Measurements from ENCODE around the gene PRR33. TPM values are rescaled to one million over a fixed set of nuclear protein-coding genes. Genes with fewer than 3 reads are reported as not detected.

Gene PRR33
- total and polyA plus RNA-seq, 10 of the 15 experiments (the other 5 are each of a cell fraction or from before 2014, with no cell fraction given): 0.02 to 1.0 (median 0.38) TPM; not detected in 6

DNA sequence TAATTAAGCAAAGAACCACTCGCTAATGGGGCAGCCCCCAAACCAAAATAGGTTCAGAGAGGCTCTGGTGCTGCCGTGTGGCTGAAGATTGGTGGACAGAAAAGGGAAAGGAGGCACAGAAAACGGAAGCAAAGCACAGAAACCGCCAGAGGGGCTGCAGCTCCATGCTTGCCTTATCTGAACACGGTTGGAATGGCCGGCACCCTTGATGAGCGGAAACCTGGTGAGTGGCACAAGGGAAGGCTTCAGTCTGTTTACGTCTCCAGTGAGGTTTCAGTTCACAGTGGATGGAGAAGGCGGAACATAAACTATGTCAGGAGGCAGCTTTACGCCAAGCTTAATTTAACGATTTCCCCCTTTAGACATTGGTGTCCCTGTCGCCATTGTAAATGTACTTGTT lies 5.2 kb upstream of the PRR33 start:
- intact Hi-C loops (cut with micrococcal nuclease; ENCODE audit: unreplicated experiment): no loop called here
- RAD21 ChIA-PET (ENCODE audit: unreplicated experiment): interaction anchor here (1.1 to 1.8 kb wide), 2 partner anchors 15 to 59 kb away, joined by 3 to 4 read pairs; partner anchors contain the start of gene TNNI2
- in situ Hi-C loops (cut with MboI): no loop called here
- Histone ChIP-seq H3K9me3 (replicated peaks; ENCODE audit: control insufficient read depth, insufficient read depth, low read length) (no peaks in the 10 kb centered on the region), H3K9ac (ENCODE audit: control insufficient read depth, insufficient read depth, low read length) (no peak overlapping the region), H3K36me3 (ENCODE audit: control insufficient read depth in 2 of 2, insufficient read depth in 2 of 2, low read length in 1 of 2) (no peaks in the 10 kb centered on the region), H3K27me3 (replicated peaks in 1 of 2; ENCODE audit: control insufficient read depth in 2 of 2, insufficient read depth in 2 of 2, low read length in 1 of 2) (no peaks in the 10 kb centered on the region; a peak in 1 of 4 replicates), H2AFZ (ENCODE audit: control insufficient read depth, low read depth, low read length) (peak overlapping the region; percentile 48), H3K4me2 (ENCODE audit: control insufficient read depth, insufficient read depth) (peak overlapping the region; percentile 73), H3K27ac (ENCODE audit: control insufficient read depth, insufficient read depth) (no peak overlapping the region), H3K4me3 (no peak overlapping the region), H4K20me1 (ENCODE audit: control insufficient read depth, insufficient read depth) (no peaks in the 10 kb centered on the region), H3K79me2 (ENCODE audit: control insufficient read depth, insufficient read depth, low read length) (no peaks in the 10 kb centered on the region), H3K4me1 (ENCODE audit: control insufficient read depth, insufficient read depth, low read length) (no peaks in the 10 kb centered on the region)
- DNase-seq (ENCODE audit: low read depth, low spot score): no peak
- ATAC-seq: no peak
- CTCF ChIA-PET: interaction anchor here (0.7 to 0.8 kb wide), 2 partner anchors 9 to 15 kb away, joined by 3 to 4 read pairs; no protein-coding TSS in a partner anchor
- 6% methylated on average over 12 of the region's 12 CpGs for WGBS (ENCODE audit: insufficient coverage, insufficient replicate concordance, low lambda C conversion rate, missing lambda C conversion rate)
- SMC1A ChIA-PET (ENCODE audit: uncharacterized antibody, unreplicated experiment): interaction anchor here (0.8 to 1.1 kb wide), 2 partner anchors 11 to 15 kb away, joined by 3 to 4 read pairs; no protein-coding TSS in a partner anchor
- POLR2A ChIA-PET: interaction anchor here (0.6 kb wide), 1 partner anchor 41 kb away, joined by 3 read pairs; no protein-coding TSS in a partner anchor
- BruUV-seq (replicated peaks): no TSS peak
- peak; percentile 56 for FAIRE-seq
- TF ChIP-seq ASH2L (IDR thresholded peaks at IDR 0.05; ENCODE audit: borderline replicate concordance, low read depth) (no peak), ZNF622 (IDR thresholded peaks at IDR 0.05) (no peak), IKZF1 (conservative IDR thresholded peaks at IDR 0.05) (no peak), RUNX3 (IDR thresholded peaks at IDR 0.05; ENCODE audit: low read length) (peak; percentile 20; the same call in 1 of the 2 replicates), YY1 (IDR thresholded peaks at IDR 0.05; ENCODE audit: low read depth, low read length) (peak; percentile 33; the same call in 1 of the 2 replicates), WRNIP1 (IDR thresholded peaks at IDR 0.05; ENCODE audit: borderline replicate concordance, low read depth, low read length) (no peak), RAD21 (IDR thresholded peaks at IDR 0.05; ENCODE audit: insufficient read depth, low read depth, low read length) (peak; percentile 40), NFYB (IDR thresholded peaks at IDR 0.05; ENCODE audit: insufficient read depth, low read depth, low read length) (no peak), DPF2 (IDR thresholded peaks at IDR 0.05) (no peak), GATAD2B (conservative IDR thresholded peaks at IDR 0.05; ENCODE audit: low read depth) (no peak), MYC (IDR thresholded peaks at IDR 0.05; ENCODE audit: insufficient read depth, insufficient read length, insufficient replicate concordance, low read length, severe bottlenecking) (no peak), SRF (IDR thresholded peaks at IDR 0.05; ENCODE audit: low read depth in 2 of 2, low read length in 2 of 2) (peak in 1 of 2 experiments; percentile 78; a peak in 2 of 4 replicates), EGR1 (IDR thresholded peaks at IDR 0.05; ENCODE audit: borderline replicate concordance in 1 of 2, low read depth in 2 of 2, low read length in 2 of 2) (no peak), POLR2A (IDR thresholded peaks at IDR 0.05; ENCODE audit: low read depth, low read length) (peak; percentile 33; the same call in 1 of the 2 replicates)
- TF ChIP-seq, protein P1, sequence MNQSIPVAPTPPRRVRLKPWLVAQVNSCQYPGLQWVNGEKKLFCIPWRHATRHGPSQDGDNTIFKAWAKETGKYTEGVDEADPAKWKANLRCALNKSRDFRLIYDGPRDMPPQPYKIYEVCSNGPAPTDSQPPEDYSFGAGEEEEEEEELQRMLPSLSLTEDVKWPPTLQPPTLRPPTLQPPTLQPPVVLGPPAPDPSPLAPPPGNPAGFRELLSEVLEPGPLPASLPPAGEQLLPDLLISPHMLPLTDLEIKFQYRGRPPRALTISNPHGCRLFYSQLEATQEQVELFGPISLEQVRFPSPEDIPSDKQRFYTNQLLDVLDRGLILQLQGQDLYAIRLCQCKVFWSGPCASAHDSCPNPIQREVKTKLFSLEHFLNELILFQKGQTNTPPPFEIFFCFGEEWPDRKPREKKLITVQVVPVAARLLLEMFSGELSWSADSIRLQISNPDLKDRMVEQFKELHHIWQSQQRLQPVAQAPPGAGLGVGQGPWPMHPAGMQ (IDR thresholded peaks at IDR 0.05; ENCODE audit: borderline replicate concordance): no peak
- TF ChIP-seq, protein P2, sequence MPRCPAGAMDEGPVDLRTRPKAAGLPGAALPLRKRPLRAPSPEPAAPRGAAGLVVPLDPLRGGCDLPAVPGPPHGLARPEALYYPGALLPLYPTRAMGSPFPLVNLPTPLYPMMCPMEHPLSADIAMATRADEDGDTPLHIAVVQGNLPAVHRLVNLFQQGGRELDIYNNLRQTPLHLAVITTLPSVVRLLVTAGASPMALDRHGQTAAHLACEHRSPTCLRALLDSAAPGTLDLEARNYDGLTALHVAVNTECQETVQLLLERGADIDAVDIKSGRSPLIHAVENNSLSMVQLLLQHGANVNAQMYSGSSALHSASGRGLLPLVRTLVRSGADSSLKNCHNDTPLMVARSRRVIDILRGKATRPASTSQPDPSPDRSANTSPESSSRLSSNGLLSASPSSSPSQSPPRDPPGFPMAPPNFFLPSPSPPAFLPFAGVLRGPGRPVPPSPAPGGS (IDR thresholded peaks at IDR 0.05; ENCODE audit: borderline replicate concordance, insufficient read depth, low read depth, low read length, poor library complexity, severe bottlenecking): no peak
- TF ChIP-seq, protein P3, sequence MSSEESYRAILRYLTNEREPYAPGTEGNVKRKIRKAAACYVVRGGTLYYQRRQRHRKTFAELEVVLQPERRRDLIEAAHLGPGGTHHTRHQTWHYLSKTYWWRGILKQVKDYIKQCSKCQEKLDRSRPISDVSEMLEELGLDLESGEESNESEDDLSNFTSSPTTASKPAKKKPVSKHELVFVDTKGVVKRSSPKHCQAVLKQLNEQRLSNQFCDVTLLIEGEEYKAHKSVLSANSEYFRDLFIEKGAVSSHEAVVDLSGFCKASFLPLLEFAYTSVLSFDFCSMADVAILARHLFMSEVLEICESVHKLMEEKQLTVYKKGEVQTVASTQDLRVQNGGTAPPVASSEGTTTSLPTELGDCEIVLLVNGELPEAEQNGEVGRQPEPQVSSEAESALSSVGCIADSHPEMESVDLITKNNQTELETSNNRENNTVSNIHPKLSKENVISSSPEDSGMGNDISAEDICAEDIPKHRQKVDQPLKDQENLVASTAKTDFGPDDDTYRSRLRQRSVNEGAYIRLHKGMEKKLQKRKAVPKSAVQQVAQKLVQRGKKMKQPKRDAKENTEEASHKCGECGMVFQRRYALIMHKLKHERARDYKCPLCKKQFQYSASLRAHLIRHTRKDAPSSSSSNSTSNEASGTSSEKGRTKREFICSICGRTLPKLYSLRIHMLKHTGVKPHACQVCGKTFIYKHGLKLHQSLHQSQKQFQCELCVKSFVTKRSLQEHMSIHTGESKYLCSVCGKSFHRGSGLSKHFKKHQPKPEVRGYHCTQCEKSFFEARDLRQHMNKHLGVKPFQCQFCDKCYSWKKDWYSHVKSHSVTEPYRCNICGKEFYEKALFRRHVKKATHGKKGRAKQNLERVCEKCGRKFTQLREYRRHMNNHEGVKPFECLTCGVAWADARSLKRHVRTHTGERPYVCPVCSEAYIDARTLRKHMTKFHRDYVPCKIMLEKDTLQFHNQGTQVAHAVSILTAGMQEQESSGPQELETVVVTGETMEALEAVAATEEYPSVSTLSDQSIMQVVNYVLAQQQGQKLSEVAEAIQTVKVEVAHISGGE (CRISPR knock-in tag; IDR thresholded peaks at IDR 0.05): no peak
- TF ChIP-seq, protein P4, sequence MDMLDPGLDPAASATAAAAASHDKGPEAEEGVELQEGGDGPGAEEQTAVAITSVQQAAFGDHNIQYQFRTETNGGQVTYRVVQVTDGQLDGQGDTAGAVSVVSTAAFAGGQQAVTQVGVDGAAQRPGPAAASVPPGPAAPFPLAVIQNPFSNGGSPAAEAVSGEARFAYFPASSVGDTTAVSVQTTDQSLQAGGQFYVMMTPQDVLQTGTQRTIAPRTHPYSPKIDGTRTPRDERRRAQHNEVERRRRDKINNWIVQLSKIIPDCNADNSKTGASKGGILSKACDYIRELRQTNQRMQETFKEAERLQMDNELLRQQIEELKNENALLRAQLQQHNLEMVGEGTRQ (IDR thresholded peaks at IDR 0.05; ENCODE audit: borderline replicate concordance, low read depth, low read length): no peak
